ENCODE measurements around the gene TECPR1.

- no peak for TF ChIP-seq CTCF (IDR thresholded peaks at IDR 0.05; ENCODE audit: low read depth, low read length, poor library complexity, severe bottlenecking)
- TF ChIP-seq EZH2phosphoT487 (IDR thresholded peaks at IDR 0.05; ENCODE audit: borderline replicate concordance, low read length): no peak
Observed at GRCh38 chr7:98234429-98235147, 17.4 kb downstream of the TECPR1 start.
